Ascending aorta (tissue), 2 donors: Measurements from ENCODE around the gene HELZ. TPM values are rescaled to one million over a fixed set of nuclear protein-coding genes. Genes with fewer than 3 reads are reported as not detected.

Source experiments
- DNase-seq, 2 donors: peaks; one replicate each; pipeline ENCODE4 v3.0.0-alpha.2; 2019; ENCODE audit warnings: low spot score in 2 of 2
- H3K27ac ChIP-seq, 2 donors: fragments of 200-600 bp; sonication (generic); one replicate each; pipeline ENCODE4 v1.5.1; 2016 to 2017; ENCODE audit warnings: mild to moderate bottlenecking in 1 of 2
- H3K27me3 ChIP-seq: fragments of 200-600 bp; sonication (generic); one replicate; pipeline ENCODE4 v1.5.1; 2017
- H3K36me3 ChIP-seq, 2 donors: fragments of 200-600 bp; sonication (generic); one replicate each; pipeline ENCODE4 v1.5.1; 2016
- H3K4me1 ChIP-seq, 2 donors: fragments of 200-600 bp; sonication (generic); one replicate each; pipeline ENCODE4 v1.5.1; 2016 to 2017; ENCODE audit warnings: mild to moderate bottlenecking in 1 of 2
- H3K4me3 ChIP-seq, 2 donors: fragments of 200-600 bp; sonication (generic); one replicate each; pipeline ENCODE4 v1.5.1; 2016 to 2017; ENCODE audit warnings: mild to moderate bottlenecking in 1 of 2
- H3K9me3 ChIP-seq, 2 donors: fragments of 200-600 bp; sonication (generic); one replicate each; pipeline ENCODE4 v1.5.1; 2016
- CTCF ChIP-seq, 3 experiments: fragments of 200-600 bp in 2 of 3; fragments of 450-650 bp in 1 of 3; sonication (generic) in 2 of 3; IDR thresholded peaks; one replicate each; pipeline ENCODE4 v1.5.1; 2016 to 2019; ENCODE audit warnings: antibody characterized with exemption in 3 of 3, mild to moderate bottlenecking in 1 of 3, moderate library complexity in 1 of 3
- intact Hi-C: fragments of 100-400 bp; cut with DNase I; formaldehyde crosslinking; loops from one replicate; pipeline ENCODE4 v1.15.1; 2023
- total RNA-seq: library from RNA; depleted of rRNA; stranded (reverse); fragments of >200 nt; gene quantifications from one replicate; pipeline ENCODE4 v1.1.0, GENCODE V29; 2016

The HELZ gene
- total RNA-seq, 1 donor from 2014 or later: 36.1 TPM

DNA sequence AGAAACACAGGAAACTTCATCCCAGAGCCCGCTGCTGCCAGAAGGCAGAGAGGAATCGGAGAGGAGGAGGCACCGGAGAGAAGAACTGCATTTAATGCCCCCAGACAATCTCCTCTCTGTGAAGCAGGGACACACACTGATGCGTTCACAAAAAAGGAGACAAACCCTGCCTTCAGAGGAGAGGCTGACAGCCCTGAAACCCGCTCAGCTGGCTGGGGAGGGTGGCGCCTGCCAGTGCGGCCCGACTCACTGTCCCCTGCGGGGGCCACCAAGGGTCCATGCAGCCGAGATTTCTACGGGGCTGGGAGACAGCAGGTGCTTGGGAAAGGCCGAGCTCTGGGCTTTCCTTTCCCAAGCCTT, 222.6 kb downstream of the HELZ start:
- intact Hi-C loops: no loop called here
- TF ChIP-seq CTCF (IDR thresholded peaks at IDR 0.05): no peak
- no peaks in the 10 kb centered on the region for H3K4me1 ChIP-seq
- H3K9me3 ChIP-seq: no peaks in the 10 kb centered on the region
- no peak for DNase-seq
- H3K27me3 ChIP-seq: no peaks in the 10 kb centered on the region
- no peak overlapping the region for H3K4me3 ChIP-seq
- H3K36me3 ChIP-seq: no peaks in the 10 kb centered on the region
- H3K27ac ChIP-seq: no peak overlapping the region

- intact Hi-C loops: no loop called here
- Histone ChIP-seq H3K27me3 (no peaks in the 10 kb centered on the region), H3K4me1 (no peaks in the 10 kb centered on the region), H3K4me3 (no peak overlapping the region), H3K9me3 (no peaks in the 10 kb centered on the region), H3K36me3 (no peaks in the 10 kb centered on the region), H3K27ac (no peak overlapping the region)
- DNase-seq: no peak
- TF ChIP-seq CTCF (IDR thresholded peaks at IDR 0.05): no peak
These were observed 223.1 kb downstream of the HELZ start for GRCh38 chr17:67021743-67022450.

DNA sequence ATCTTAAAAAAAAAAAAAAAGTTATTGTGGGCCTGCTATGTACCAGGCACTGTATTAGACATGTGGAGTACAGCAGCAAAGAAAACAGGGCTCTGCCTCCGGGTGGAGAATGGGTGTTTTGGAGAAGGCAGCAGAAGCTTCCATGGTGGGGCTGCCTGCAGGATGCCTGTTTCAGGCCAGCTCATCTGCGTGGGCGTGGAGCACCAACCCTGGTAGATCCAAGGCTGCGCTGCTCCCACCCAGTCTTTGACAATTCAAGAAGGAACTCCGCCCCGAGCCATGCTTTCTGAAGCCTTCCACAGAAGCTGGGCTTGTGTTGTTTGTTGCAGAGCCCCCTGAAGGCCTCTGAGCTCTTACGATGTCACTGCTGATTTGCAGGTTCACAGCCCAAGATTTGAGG, 223.8 kb downstream of the HELZ start:
- no peaks in the 10 kb centered on the region for H3K36me3 ChIP-seq
- intact Hi-C loops: no loop called here
- DNase-seq: no peak

More for the DNA sequence above, 223.8 kb downstream of the HELZ start:
- H3K4me3 ChIP-seq: no peak overlapping the region
- no peak overlapping the region for H3K27ac ChIP-seq
- no peak for TF ChIP-seq CTCF (IDR thresholded peaks at IDR 0.05)
- H3K4me1 ChIP-seq: no peaks in the 10 kb centered on the region
- no peaks in the 10 kb centered on the region for H3K9me3 ChIP-seq
- H3K27me3 ChIP-seq: no peaks in the 10 kb centered on the region

Other genes starting within 250 kb of the HELZ start
- not detected for gene CACNG1, start 200.6 kb downstream of the HELZ start, total RNA-seq
- 31.8 TPM for gene PSMD12, start 121.4 kb upstream of the HELZ start, total RNA-seq
- 10.9 TPM for gene PITPNC1, start 132.1 kb upstream of the HELZ start, total RNA-seq